MCF 10A (cell line): Measurements from ENCODE around the gene PREB. TPM values are rescaled to one million over a fixed set of nuclear protein-coding genes. Genes with fewer than 3 reads are reported as not detected.

Source experiments
- BruUV-seq: library from RNA; stranded (reverse); fragments of 400-500 nt; replicated peaks from 2 replicates; lab custom pipeline; 2021; lab: Mats Ljungman, UMichigan
- CTCF ChIA-PET: fragments of 300-600 bp; sonication (Branson Sonifier 250); formaldehyde crosslinking; extraction: SDS; loops from one replicate; lab custom pipeline; 2021; ENCODE audit warnings: antibody characterized with exemption, inconsistent platforms; lab: Yijun Ruan, JAX
- POLR2A ChIA-PET: fragments of 300-600, 350-650 bp; sonication (Branson Sonifier 250); formaldehyde crosslinking; extraction: SDS; loops from one replicate; lab custom pipeline; 2020; ENCODE audit warnings: antibody characterized with exemption, inconsistent platforms; lab: Yijun Ruan, JAX
- DNase-seq: peaks from one replicate; pipeline ENCODE4 v3.0.0-alpha.2; 2018; ENCODE audit not compliant: unreplicated experiment
- H3K27ac Mint-ChIP-seq: one replicate; pipeline ENCODE4 v1.8.0; 2022; ENCODE audit warnings: mild to moderate bottlenecking, low read depth, mixed read lengths; ENCODE audit not compliant: unreplicated experiment
- H3K27me3 Mint-ChIP-seq: one replicate; pipeline ENCODE4 v1.8.0; 2022; ENCODE audit warnings: mixed read lengths; ENCODE audit not compliant: insufficient read depth, unreplicated experiment
- H3K36me3 Mint-ChIP-seq: one replicate; pipeline ENCODE4 v1.8.0; 2022; ENCODE audit warnings: mild to moderate bottlenecking, moderate library complexity, mixed read lengths; ENCODE audit not compliant: insufficient read depth, unreplicated experiment
- H3K4me1 Mint-ChIP-seq: one replicate; pipeline ENCODE4 v1.8.0; 2022; ENCODE audit warnings: mixed read lengths; ENCODE audit not compliant: insufficient read depth, unreplicated experiment
- H3K4me3 Mint-ChIP-seq: one replicate; pipeline ENCODE4 v1.8.0; 2022; ENCODE audit warnings: mild to moderate bottlenecking, moderate library complexity, mixed read lengths; ENCODE audit not compliant: unreplicated experiment
- H3K9me3 Mint-ChIP-seq: one replicate; pipeline ENCODE4 v1.8.0; 2022; ENCODE audit warnings: mixed read lengths; ENCODE audit not compliant: unreplicated experiment
- intact Hi-C: fragments of 100-400 bp; cut with micrococcal nuclease; formaldehyde crosslinking; loops from 2 replicates; pipeline ENCODE4 v1.14.1; 2022
- total RNA-seq: library from RNA; stranded (reverse); gene quantifications from 2 replicates; pipeline ENCODE4 v1.2.3, GENCODE V29; 2022
- TF ChIP-seq, protein P1 (sequence below): fragments of 200-600 bp; IDR thresholded peaks from one replicate; pipeline ENCODE4 v1.8.0; 2022; ENCODE audit warnings: antibody characterized with exemption, mild to moderate bottlenecking; ENCODE audit not compliant: unreplicated experiment

Gene PREB
- total RNA-seq, 1 experiment from 2014 or later = 68.5 TPM

DNA sequence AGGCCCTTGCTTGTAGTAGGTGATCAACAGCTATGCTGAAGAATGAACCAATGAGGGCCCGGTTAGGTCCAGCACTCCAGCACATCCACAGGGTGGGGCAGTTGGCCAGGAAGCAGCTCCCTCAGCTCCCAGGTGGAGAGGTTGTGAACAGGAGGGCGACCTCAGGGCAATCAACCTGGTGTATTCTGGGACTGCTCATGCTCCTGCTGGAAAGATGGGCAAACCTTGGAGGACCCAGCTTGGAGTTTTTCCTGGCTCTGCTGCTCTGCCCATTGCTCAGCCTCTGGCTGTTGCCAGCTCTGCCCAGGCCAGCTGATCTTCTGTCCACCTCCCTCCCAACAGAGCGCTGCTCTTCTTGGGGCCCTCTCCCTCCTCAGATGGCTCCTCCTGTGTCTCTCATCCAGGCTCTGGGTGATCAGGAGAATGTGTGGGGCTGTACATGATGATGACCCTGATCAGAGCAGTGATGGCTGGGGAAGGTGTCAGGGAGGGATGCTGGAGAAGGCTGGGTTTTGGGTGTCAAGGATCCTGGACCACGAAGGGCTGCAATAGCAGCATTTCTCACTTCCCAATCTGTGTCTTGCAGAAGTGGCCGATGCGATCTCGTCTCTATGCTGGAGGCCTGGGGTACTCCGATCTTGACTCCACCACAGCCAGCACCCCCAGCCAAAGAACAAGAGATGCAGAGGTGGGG lies 17.8 kb upstream of the PREB start:
- no peaks in the 10 kb centered on the region for H3K27me3 Mint-ChIP-seq
- no peaks in the 10 kb centered on the region for H3K4me1 Mint-ChIP-seq
- POLR2A ChIA-PET = interaction anchor here (0.6 to 1.1 kb wide), 2 partner anchors 24 to 28 kb away, joined by 3 read pairs; no protein-coding TSS in a partner anchor
- H3K4me3 Mint-ChIP-seq = no peak overlapping the region
- intact Hi-C loops = no loop called here
- BruUV-seq = no TSS peak
- H3K27ac Mint-ChIP-seq = no peak overlapping the region
- H3K36me3 Mint-ChIP-seq = no peaks in the 10 kb centered on the region
- TF ChIP-seq, protein P1, sequence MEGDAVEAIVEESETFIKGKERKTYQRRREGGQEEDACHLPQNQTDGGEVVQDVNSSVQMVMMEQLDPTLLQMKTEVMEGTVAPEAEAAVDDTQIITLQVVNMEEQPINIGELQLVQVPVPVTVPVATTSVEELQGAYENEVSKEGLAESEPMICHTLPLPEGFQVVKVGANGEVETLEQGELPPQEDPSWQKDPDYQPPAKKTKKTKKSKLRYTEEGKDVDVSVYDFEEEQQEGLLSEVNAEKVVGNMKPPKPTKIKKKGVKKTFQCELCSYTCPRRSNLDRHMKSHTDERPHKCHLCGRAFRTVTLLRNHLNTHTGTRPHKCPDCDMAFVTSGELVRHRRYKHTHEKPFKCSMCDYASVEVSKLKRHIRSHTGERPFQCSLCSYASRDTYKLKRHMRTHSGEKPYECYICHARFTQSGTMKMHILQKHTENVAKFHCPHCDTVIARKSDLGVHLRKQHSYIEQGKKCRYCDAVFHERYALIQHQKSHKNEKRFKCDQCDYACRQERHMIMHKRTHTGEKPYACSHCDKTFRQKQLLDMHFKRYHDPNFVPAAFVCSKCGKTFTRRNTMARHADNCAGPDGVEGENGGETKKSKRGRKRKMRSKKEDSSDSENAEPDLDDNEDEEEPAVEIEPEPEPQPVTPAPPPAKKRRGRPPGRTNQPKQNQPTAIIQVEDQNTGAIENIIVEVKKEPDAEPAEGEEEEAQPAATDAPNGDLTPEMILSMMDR = no peak
- peak; percentile 20 for DNase-seq
- H3K9me3 Mint-ChIP-seq = no peaks in the 10 kb centered on the region
- CTCF ChIA-PET = interaction anchor here (0.6 to 1.9 kb wide), 6 partner anchors 15 to 200 kb away, joined by 3 to 7 read pairs (median 3); no protein-coding TSS in a partner anchor

DNA sequence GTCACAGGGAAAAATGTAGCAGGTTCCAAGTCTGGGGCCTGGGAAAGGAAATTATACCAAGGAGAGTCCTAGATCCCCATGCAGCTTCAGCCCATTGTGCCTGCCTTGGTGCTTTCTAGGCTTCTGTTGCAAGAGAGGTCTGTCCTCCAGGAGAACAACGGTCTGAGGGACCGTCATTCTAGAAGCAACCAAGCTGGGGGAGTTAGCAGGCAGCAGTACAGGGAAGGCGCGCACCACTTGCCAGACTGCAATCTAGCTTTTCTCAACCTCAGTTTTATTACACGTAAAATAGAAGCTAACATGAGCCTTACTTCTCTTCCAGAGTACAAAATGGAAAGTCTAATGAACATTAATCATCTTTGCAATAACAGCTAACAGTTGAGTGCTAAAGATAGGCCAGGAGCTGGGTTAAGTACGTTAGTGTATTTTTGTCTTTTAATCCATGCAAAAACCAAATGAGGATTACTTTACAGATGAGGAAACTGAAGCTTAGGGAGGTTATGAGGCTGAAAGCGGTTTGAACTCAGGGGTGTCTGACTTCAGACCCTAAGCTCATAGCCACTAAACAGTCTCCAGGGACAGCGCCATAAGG lies 16.3 kb upstream of the PREB start:
- Mint-ChIP-seq H3K27ac (no peak overlapping the region), H3K4me3 (no peak overlapping the region), H3K4me1 (no peaks in the 10 kb centered on the region), H3K9me3 (no peaks in the 10 kb centered on the region), H3K27me3 (no peaks in the 10 kb centered on the region), H3K36me3 (no peaks in the 10 kb centered on the region)
- BruUV-seq = no TSS peak
- TF ChIP-seq, protein P1 = no peak
- no peak for DNase-seq
- intact Hi-C loops = no loop called here
- ChIA-PET CTCF (interaction anchor here (0.6 to 1.1 kb wide), 2 partner anchors 152 to 215 kb away, joined by 3 to 7 read pairs; no protein-coding TSS in a partner anchor), POLR2A (no interaction called here)

GRCh38 chr2:27149570-27150405 lies 15.4 kb upstream of the PREB start:
- no TSS peak for BruUV-seq
- CTCF ChIA-PET = interaction anchor here (0.8 to 1.7 kb wide), 3 partner anchors 20 to 130 kb away, joined by 3 to 5 read pairs (median 4); no protein-coding TSS in a partner anchor
- no peak overlapping the region for H3K27ac Mint-ChIP-seq

More at GRCh38 chr2:27149570-27150405, 15.4 kb upstream of the PREB start:
- no peaks in the 10 kb centered on the region for H3K27me3 Mint-ChIP-seq
- H3K4me3 Mint-ChIP-seq = no peak overlapping the region
- TF ChIP-seq, protein P1 = no peak
- no peak for DNase-seq
- POLR2A ChIA-PET = no interaction called here
- intact Hi-C loops = no loop called here
- H3K4me1 Mint-ChIP-seq = no peaks in the 10 kb centered on the region
- no peaks in the 10 kb centered on the region for H3K9me3 Mint-ChIP-seq
- H3K36me3 Mint-ChIP-seq = no peaks in the 10 kb centered on the region
